NOMO-1 treated with dmso at 0.1 percent for 144 hours (cell line): ENCODE measurements around the gene MUC5B.

ENCODE experiments used
- DNase-seq: peaks from one replicate; lab custom pipeline; 2025; ENCODE audit not compliant: unreplicated experiment; lab: John Stamatoyannopoulos, UW

MUC5B gene

GRCh38 chr11:1307998-1308742 lies 85.3 kb downstream of the MUC5B start:
- no peak for DNase-seq

- no peak for DNase-seq
Measured at GRCh38 chr11:1308743-1309497, 86.1 kb downstream of the MUC5B start.

- DNase-seq, result peak; percentile 87
Measured at GRCh38 chr11:1309498-1310317, 86.8 kb downstream of the MUC5B start, which contains the start of gene TOLLIP. Gene TOLLIP, minus strand, starts transcription at chr11:1309632. Its CDS starts 134 bp downstream, at chr11:1309498.

- peak; percentile 24 for DNase-seq
Measured at GRCh38 chr11:1310318-1310687, 87.4 kb downstream of the MUC5B start.

GRCh38 chr11:1310772-1311468 lies 88.1 kb downstream of the MUC5B start:
- DNase-seq, result peak; percentile 76
